Smooth muscle cell of bladder (primary cell): ENCODE results near the gene MATR3. TPM values are rescaled to one million over a fixed set of nuclear protein-coding genes. Genes with fewer than 3 reads are reported as not detected.

Experiments used
- total RNA-seq: library from RNA; depleted of rRNA; stranded (reverse); fragments of >200 nt; gene quantifications from 2 replicates; pipeline ENCODE4 v1.2.3, GENCODE V29; 2014

Gene MATR3, protein sequence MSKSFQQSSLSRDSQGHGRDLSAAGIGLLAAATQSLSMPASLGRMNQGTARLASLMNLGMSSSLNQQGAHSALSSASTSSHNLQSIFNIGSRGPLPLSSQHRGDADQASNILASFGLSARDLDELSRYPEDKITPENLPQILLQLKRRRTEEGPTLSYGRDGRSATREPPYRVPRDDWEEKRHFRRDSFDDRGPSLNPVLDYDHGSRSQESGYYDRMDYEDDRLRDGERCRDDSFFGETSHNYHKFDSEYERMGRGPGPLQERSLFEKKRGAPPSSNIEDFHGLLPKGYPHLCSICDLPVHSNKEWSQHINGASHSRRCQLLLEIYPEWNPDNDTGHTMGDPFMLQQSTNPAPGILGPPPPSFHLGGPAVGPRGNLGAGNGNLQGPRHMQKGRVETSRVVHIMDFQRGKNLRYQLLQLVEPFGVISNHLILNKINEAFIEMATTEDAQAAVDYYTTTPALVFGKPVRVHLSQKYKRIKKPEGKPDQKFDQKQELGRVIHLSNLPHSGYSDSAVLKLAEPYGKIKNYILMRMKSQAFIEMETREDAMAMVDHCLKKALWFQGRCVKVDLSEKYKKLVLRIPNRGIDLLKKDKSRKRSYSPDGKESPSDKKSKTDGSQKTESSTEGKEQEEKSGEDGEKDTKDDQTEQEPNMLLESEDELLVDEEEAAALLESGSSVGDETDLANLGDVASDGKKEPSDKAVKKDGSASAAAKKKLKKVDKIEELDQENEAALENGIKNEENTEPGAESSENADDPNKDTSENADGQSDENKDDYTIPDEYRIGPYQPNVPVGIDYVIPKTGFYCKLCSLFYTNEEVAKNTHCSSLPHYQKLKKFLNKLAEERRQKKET
- total RNA-seq: 193 and 203 TPM in 2 replicates

DNA sequence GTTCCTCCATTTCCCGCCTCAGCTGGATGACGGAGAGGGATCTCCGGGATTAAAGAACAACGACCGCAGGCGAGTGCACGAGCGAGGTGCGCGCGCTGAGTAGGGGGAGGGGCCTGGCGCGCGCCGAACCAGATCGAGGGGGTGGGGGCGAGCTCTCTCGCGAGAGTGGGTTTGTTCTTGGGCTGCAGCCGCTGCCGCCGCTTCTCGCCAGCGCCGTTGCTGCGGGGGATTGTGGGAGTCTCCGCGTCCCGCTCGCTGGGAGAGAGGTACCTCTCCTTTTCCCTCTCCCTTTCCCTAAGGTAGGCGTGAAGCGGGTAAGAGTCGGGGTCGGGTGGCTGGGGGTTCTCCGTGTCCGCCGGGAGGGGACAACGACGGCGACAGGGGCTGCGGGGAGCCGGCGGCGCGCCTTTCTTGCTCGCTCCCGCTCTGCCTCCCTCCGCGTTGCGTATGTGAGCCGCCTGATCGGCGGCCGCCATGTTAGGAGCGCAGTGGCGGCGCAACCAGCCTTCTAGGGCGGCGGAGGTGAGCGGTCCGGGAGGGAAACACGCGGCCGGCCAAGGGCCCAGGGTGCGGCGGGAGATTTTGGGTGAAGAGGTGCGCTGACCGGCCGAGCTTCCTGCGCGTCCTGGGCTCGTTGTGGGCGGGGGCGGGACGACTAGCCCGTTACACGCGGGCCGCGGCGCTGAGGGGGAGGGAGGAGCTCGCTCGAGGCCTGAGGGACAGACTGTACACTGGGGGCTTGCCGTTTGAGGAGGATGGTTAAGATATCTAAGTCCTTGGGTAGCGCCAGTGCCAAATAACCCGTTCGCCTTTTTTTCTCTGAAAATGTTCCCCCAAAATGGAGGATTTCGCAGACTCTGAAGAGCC, at the start of gene MATR3:
Gene MATR3, plus strand, starts transcription at position 234 of the 867 bp plus-strand sequence. CDS start 13,676 bp downstream, outside the sequence.

DNA sequence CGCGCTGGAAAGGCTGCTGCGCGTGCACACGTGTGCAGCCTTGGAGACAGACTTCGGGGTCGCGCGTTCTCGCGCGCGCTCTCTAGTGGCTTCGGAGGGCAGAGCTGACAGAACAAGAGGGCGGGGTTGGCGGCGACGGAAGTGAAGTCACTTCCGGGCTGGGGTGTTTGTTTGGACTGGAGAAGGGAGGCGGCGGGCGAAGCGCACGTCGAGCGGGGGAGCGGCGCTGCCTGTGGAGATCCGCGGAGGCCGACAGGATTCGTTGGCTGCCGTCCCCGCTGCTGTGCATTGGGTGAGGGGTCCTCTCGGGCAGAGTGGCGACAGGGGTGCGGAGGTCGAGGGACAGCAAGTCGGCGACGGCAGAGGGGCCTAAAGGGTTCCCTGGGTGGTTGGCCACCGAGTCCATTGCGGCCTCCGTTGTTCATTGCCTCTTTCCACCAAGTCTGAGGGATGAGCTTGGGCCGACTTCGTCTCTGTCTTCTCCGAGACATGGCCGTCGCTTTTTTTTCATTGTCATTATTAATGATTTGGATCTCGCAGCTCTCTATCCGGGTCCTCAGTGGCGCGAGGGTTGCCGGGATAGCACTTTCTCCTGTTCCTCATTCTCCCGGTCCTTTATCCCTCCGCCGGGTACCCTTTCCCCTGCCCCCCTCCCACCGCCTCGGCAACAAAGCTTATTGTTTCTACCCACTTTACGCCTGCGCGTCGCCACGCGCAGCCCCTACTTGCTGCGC, 48.3 kb downstream of the MATR3 start, which contains the start of gene PAIP2:
Gene PAIP2, plus strand, starts transcription at position 166 of the 734 bp plus-strand sequence. CDS start 21,931 bp downstream, outside the sequence.

Other genes with a start within 250 kb of the MATR3 start
- gene SIL1, start 95.4 kb upstream of the MATR3 start, total RNA-seq: 113 and 143 TPM in 2 replicates
- gene PAIP2, start 48.1 kb downstream of the MATR3 start, total RNA-seq: 53.5 and 69.2 TPM in 2 replicates
- gene SLC23A1, start 89.6 kb downstream of the MATR3 start, total RNA-seq: under 0.01 TPM in 1 of 2 replicates, not detected in the other
- gene MZB1, start 96.2 kb downstream of the MATR3 start, total RNA-seq: 0.14 and 0.18 TPM in 2 replicates
- gene PROB1, start 101.4 kb downstream of the MATR3 start, total RNA-seq: 0.71 and 1.0 TPM in 2 replicates
- 7.3 and 8.4 TPM in 2 replicates for gene SPATA24, start 110.3 kb downstream of the MATR3 start, total RNA-seq
- gene DNAJC18, start 145.8 kb downstream of the MATR3 start, total RNA-seq: 6.3 and 7.3 TPM in 2 replicates
- gene ECSCR, start 169.0 kb downstream of the MATR3 start, total RNA-seq: 0.14 and 0.37 TPM in 2 replicates
- gene SMIM33, start 177.3 kb downstream of the MATR3 start, total RNA-seq: not detected in 2 replicates
- 24.8 and 26.9 TPM in 2 replicates for gene STING1, start 189.0 kb downstream of the MATR3 start, total RNA-seq